Suprapubic skin (tissue), 4 donors: ENCODE results near the gene MBLAC1. TPM values are rescaled to one million over a fixed set of nuclear protein-coding genes. Genes with fewer than 3 reads are reported as not detected.
"Not testable (repeated sequence)": the region's sequence is repeated elsewhere in the genome, so short reads cannot be mapped to it uniquely, and the experiment has no call there.

ENCODE experiments used
- DNase-seq, 2 donors: peaks; one replicate each; pipeline ENCODE4 v3.0.0-alpha.2; 2019; ENCODE audit warnings: low spot score in 2 of 2
- H3K27ac ChIP-seq: fragments of 200-600 bp; sonication (generic); one replicate; pipeline ENCODE4 v1.5.1; 2019
- H3K27me3 ChIP-seq: fragments of 200-600 bp; sonication (generic); one replicate; pipeline ENCODE4 v1.5.1; 2019
- H3K36me3 ChIP-seq: fragments of 200-600 bp; sonication (generic); one replicate; pipeline ENCODE4 v1.5.1; 2019
- H3K4me1 ChIP-seq: fragments of 200-600 bp; sonication (generic); one replicate; pipeline ENCODE4 v1.5.1; 2019
- H3K4me3 ChIP-seq: fragments of 200-600 bp; sonication (generic); one replicate; pipeline ENCODE4 v1.5.1; 2019; ENCODE audit warnings: mild to moderate bottlenecking
- H3K9me3 ChIP-seq: fragments of 200-600 bp; sonication (generic); one replicate; pipeline ENCODE4 v1.5.1; 2019
- EP300 ChIP-seq: sonication (generic); formaldehyde crosslinking; IDR thresholded peaks from one replicate; pipeline ENCODE4 v1.6.1; 2017; ENCODE audit warnings: antibody characterized with exemption
- POLR2A ChIP-seq, 2 donors: fragments of 450-650 bp; IDR thresholded peaks; one replicate each; pipeline ENCODE4 v1.6.1; 2017; ENCODE audit warnings: antibody characterized with exemption in 2 of 2, mild to moderate bottlenecking in 2 of 2, moderate library complexity in 2 of 2
- POLR2AphosphoS5 ChIP-seq, 3 donors: sonication (generic); formaldehyde crosslinking; IDR thresholded peaks; one replicate each; pipeline ENCODE4 v1.6.1; 2017; ENCODE audit warnings: antibody characterized with exemption in 3 of 3
- WGBS: methylation state at CpG from one replicate; pipeline ENCODE4 v1.1.5; 2018; 5-methylcytosine and 5-hydroxymethylcytosine counted together
- total RNA-seq, 4 donors: library from RNA; depleted of rRNA; stranded (reverse); fragments of >200 nt; gene quantifications; one replicate each; pipeline ENCODE4 v1.1.0, GENCODE V29; 2016
- TF ChIP-seq, protein P1 (sequence below), 2 donors: fragments of 200-600 bp in 1 of 2; fragments of 450-650 bp in 1 of 2; sonication (generic) in 1 of 2; IDR thresholded peaks; one replicate each; pipeline ENCODE4 v1.5.1; 2016 to 2019; ENCODE audit warnings: antibody characterized with exemption in 2 of 2, mild to moderate bottlenecking in 1 of 2, moderate library complexity in 1 of 2

The MBLAC1 gene
- total RNA-seq, 4 donors from 2014 or later: 2.6 to 6.2 (median 3.6) TPM

- no peak for TF ChIP-seq EP300
- no peak for TF ChIP-seq POLR2AphosphoS5 (IDR thresholded peaks at IDR 0.05)
- TF ChIP-seq, protein P1, sequence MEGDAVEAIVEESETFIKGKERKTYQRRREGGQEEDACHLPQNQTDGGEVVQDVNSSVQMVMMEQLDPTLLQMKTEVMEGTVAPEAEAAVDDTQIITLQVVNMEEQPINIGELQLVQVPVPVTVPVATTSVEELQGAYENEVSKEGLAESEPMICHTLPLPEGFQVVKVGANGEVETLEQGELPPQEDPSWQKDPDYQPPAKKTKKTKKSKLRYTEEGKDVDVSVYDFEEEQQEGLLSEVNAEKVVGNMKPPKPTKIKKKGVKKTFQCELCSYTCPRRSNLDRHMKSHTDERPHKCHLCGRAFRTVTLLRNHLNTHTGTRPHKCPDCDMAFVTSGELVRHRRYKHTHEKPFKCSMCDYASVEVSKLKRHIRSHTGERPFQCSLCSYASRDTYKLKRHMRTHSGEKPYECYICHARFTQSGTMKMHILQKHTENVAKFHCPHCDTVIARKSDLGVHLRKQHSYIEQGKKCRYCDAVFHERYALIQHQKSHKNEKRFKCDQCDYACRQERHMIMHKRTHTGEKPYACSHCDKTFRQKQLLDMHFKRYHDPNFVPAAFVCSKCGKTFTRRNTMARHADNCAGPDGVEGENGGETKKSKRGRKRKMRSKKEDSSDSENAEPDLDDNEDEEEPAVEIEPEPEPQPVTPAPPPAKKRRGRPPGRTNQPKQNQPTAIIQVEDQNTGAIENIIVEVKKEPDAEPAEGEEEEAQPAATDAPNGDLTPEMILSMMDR (IDR thresholded peaks at IDR 0.05): no peak
- no peak for TF ChIP-seq POLR2A (IDR thresholded peaks at IDR 0.05)
- no peaks in the 10 kb centered on the region for H3K27me3 ChIP-seq
- DNase-seq: no peak
- no peaks in the 10 kb centered on the region for H3K36me3 ChIP-seq
- H3K27ac ChIP-seq: peak overlapping the region; percentile 99
- 5% methylated on average over 19 of the region's 37 CpGs for WGBS
- H3K4me1 ChIP-seq: peaks cover 42% of the 10 kb centered on the region
- no peaks in the 10 kb centered on the region for H3K9me3 ChIP-seq
- peak overlapping the region; percentile 91 for H3K4me3 ChIP-seq
These were observed 1.3 kb downstream of the MBLAC1 start for GRCh38 chr7:100127866-100128636.

GRCh38 chr7:100128637-100128963 is 1.8 kb downstream of the MBLAC1 start:
- no peak for DNase-seq
- H3K9me3 ChIP-seq: no peaks in the 10 kb centered on the region
- H3K4me1 ChIP-seq: peaks cover 42% of the 10 kb centered on the region
- WGBS: 53% methylated on average over 1 of the region's 1 CpG
- TF ChIP-seq POLR2A (IDR thresholded peaks at IDR 0.05) (no peak), POLR2AphosphoS5 (IDR thresholded peaks at IDR 0.05) (no peak), EP300 (no peak)
- TF ChIP-seq, protein P1 (IDR thresholded peaks at IDR 0.05): no peak
- H3K36me3 ChIP-seq: no peaks in the 10 kb centered on the region
- no peaks in the 10 kb centered on the region for H3K27me3 ChIP-seq
- no peak overlapping the region for H3K4me3 ChIP-seq
- H3K27ac ChIP-seq: no peak overlapping the region

DNA sequence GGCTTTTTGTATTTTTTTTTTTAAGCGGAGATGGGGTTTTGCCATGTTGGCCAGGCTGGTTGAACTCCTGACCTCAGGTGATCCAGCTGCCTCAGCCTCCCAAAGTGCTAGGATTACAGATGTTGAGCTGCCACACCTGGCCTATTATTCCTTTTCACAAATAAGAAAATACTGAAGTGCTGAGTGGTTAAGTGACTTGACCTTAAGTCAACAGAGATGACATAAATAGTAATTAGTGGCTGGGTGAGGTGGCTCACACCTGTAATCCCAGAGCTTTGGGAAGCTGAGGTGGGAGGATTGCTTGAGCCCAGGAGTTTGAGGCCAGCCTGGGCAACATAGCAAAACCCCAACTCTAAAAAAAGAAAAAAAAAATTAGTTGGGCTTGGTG is 3.4 kb downstream of the MBLAC1 start:
- H3K9me3 ChIP-seq, H3K27ac ChIP-seq, H3K4me3 ChIP-seq, H3K36me3 ChIP-seq, H3K27me3 ChIP-seq, DNase-seq: not testable (repeated sequence)
- 83% methylated on average over 1 of the region's 1 CpG for WGBS
- H3K4me1 ChIP-seq: peaks cover 35% of the 10 kb centered on the region

DNA sequence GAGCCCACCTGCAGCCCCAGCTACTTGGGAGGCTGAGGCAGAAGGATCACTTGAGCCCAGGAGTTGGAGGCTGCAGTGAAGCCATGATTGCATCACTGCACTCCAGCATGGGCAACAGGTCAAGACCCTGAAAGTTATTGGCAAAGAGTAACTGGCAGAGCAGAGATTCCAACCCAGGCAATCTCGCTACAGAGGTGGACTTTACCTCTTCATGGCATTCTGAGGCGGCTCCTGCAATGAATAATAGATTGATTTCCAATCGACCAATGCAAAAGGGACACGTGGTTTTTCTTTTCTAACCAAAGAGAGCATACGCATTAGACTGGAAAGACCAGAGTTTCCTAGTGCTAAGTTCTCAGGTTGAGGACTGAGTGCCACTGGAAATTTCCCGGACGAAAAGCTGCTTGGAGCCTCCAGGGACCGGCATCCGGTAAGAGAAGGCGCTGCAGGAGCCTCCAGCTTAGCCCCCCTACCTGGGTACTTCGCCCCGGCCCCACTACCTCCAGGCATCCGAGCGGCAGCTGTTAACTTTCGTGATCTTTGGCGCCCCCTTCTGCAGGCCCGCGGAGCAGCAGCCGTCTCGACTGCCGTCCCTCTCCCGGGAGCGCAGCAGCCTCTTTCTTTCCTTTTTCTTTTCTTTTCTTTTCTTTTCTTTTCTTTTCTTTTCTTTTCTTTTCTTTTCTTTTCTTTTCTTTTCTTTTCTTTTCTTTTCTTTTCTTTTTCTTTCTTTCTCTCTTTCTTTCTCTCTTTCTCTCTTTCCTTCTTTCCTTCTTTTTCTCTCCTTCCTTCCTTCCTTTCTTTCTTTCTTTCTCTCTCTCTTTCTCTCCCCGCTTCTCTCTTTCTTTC is 4.1 kb downstream of the MBLAC1 start:
- DNase-seq: peak in 1 of 2 donors; percentile 84
- no peak overlapping the region for H3K27ac ChIP-seq
- WGBS: 12% methylated on average over 24 of the region's 24 CpGs

DNA sequence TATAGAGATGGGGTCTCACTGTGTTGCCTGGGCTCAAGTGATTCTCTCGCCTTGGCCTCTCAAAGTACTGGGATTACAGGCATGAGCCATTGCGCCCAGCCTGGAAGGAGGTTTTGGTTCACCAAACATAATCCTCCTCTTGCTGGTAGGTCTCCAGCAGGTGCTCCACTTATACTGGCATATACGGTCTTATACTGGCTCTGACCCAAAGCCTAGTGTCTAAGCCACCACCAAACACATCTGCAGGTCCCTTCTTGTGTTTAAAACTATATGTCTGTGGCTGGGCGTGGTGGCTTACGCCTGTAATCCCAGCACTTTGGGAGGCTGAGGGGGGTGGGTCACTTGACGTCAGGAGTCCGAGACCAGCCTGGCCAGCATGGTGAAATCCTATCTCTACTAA is 5.4 kb downstream of the MBLAC1 start:
- H3K4me1 ChIP-seq: peaks cover 22% of the 10 kb centered on the region
- no peak for TF ChIP-seq POLR2AphosphoS5 (IDR thresholded peaks at IDR 0.05)
- TF ChIP-seq, protein P1 (IDR thresholded peaks at IDR 0.05): no peak
- TF ChIP-seq POLR2A (IDR thresholded peaks at IDR 0.05): no peak
- no peak for TF ChIP-seq EP300
- no peaks in the 10 kb centered on the region for H3K9me3 ChIP-seq
- no peaks in the 10 kb centered on the region for H3K36me3 ChIP-seq
- no peaks in the 10 kb centered on the region for H3K27me3 ChIP-seq
- H3K4me3 ChIP-seq: no peak overlapping the region
- DNase-seq: no peak
- H3K27ac ChIP-seq: no peak overlapping the region
- 57% methylated on average over 7 of the region's 7 CpGs for WGBS

More for the DNA sequence above, 4.1 kb downstream of the MBLAC1 start:
- Histone ChIP-seq H3K36me3 (no peaks in the 10 kb centered on the region), H3K4me3 (peak overlapping the region; percentile 21), H3K4me1 (peaks cover 29% of the 10 kb centered on the region), H3K9me3 (no peaks in the 10 kb centered on the region), H3K27me3 (no peaks in the 10 kb centered on the region)
- TF ChIP-seq, protein P1 (IDR thresholded peaks at IDR 0.05): peak; percentile 72 to 81
- TF ChIP-seq POLR2AphosphoS5 (IDR thresholded peaks at IDR 0.05): no peak
